Activated CD8-positive, alpha-beta T cell treated with anti-CD3 and anti-CD28 coated beads, Interleukin-2, amount 10 ng/mL, durations not matched to agents 7 days and 5 days (primary cell): Measurements from ENCODE around the gene MRPL32. TPM values are rescaled to one million over a fixed set of nuclear protein-coding genes. Genes with fewer than 3 reads are reported as not detected.

ENCODE experiments used
- ATAC-seq: fragments of 150-1000 bp; cut with Tn5 transposase; one replicate; pipeline ENCODE4 v1.10.0; 2021; ENCODE audit warnings: moderate library complexity
- CTCF ChIA-PET: fragments of 350-600 bp; sonication (Branson Sonifier 250); formaldehyde crosslinking; loops from one replicate; lab custom pipeline; 2021; ENCODE audit warnings: antibody characterized with exemption; lab: Charles Lee
- POLR2A ChIA-PET: fragments of 350-600 bp; sonication (Branson Sonifier 250); formaldehyde crosslinking; loops from one replicate; lab custom pipeline; 2021; ENCODE audit warnings: antibody characterized with exemption; lab: Charles Lee
- DNase-seq: peaks from one replicate; pipeline ENCODE4 v3.0.0-alpha.2; 2020
- H3K27ac Mint-ChIP-seq: one replicate; pipeline ENCODE4 v1.8.0; 2021; ENCODE audit warnings: mild to moderate bottlenecking, mixed read lengths
- H3K27me3 Mint-ChIP-seq: one replicate; pipeline ENCODE4 v1.8.0; 2021; ENCODE audit warnings: low read depth, mixed read lengths
- H3K36me3 Mint-ChIP-seq: one replicate; pipeline ENCODE4 v1.8.0; 2021; ENCODE audit warnings: low read depth, mixed read lengths
- H3K4me1 Mint-ChIP-seq: one replicate; pipeline ENCODE4 v1.8.0; 2021; ENCODE audit warnings: low read depth, mixed read lengths
- H3K4me3 Mint-ChIP-seq: one replicate; pipeline ENCODE4 v1.8.0; 2021; ENCODE audit warnings: mild to moderate bottlenecking, mixed read lengths
- H3K9me3 Mint-ChIP-seq: one replicate; pipeline ENCODE4 v1.8.0; 2022; ENCODE audit warnings: mixed read lengths; ENCODE audit not compliant: insufficient read depth
- total RNA-seq, 2 experiments: library from RNA; stranded (reverse); gene quantifications; one replicate each; pipeline ENCODE4 v1.2.3, GENCODE V29; 2021

MRPL32 gene
- total RNA-seq, 2 experiments from 2014 or later = 38.7 to 41.6 TPM

DNA sequence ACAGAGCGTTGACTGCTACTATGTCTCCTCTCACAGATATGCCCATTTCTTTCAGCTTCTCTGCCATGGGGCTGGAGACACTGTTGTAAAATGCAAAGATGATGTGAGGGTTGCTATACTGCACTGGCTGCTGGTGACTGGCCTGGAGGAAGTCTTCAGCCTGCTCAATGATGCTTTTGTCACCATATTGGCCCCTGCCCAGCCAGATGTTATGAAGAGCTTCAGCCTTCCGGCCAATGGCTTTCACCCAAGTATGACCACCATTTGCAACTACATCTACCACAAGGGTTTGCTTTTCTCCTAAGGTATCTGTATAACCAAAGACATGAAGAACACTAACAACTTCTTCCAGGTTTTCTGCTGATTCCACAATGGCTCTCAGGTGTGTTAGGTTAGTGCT is 21.9 kb upstream of the MRPL32 start:
- POLR2A ChIA-PET = interaction anchor here (0.7 to 1.3 kb wide), 3 partner anchors 22 to 31 kb away, joined by 3 to 8 read pairs (median 4); partner anchors contain the start of genes MRPL32 and PSMA2
- DNase-seq (no peak), ATAC-seq (no peak)
- H3K9me3 Mint-ChIP-seq = no peaks in the 10 kb centered on the region
- H3K36me3 Mint-ChIP-seq = peaks cover 41% of the 10 kb centered on the region
- no peaks in the 10 kb centered on the region for H3K27me3 Mint-ChIP-seq
- peaks cover 56% of the 10 kb centered on the region for H3K4me1 Mint-ChIP-seq
- peak overlapping the region; percentile 24 for H3K4me3 Mint-ChIP-seq
- CTCF ChIA-PET = interaction anchor here (0.6 to 2.1 kb wide), 5 partner anchors 22 to 969 kb away, joined by 3 to 9 read pairs (median 4); partner anchors contain the start of genes MRPL32 and PSMA2
- H3K27ac Mint-ChIP-seq = no peak overlapping the region

DNA sequence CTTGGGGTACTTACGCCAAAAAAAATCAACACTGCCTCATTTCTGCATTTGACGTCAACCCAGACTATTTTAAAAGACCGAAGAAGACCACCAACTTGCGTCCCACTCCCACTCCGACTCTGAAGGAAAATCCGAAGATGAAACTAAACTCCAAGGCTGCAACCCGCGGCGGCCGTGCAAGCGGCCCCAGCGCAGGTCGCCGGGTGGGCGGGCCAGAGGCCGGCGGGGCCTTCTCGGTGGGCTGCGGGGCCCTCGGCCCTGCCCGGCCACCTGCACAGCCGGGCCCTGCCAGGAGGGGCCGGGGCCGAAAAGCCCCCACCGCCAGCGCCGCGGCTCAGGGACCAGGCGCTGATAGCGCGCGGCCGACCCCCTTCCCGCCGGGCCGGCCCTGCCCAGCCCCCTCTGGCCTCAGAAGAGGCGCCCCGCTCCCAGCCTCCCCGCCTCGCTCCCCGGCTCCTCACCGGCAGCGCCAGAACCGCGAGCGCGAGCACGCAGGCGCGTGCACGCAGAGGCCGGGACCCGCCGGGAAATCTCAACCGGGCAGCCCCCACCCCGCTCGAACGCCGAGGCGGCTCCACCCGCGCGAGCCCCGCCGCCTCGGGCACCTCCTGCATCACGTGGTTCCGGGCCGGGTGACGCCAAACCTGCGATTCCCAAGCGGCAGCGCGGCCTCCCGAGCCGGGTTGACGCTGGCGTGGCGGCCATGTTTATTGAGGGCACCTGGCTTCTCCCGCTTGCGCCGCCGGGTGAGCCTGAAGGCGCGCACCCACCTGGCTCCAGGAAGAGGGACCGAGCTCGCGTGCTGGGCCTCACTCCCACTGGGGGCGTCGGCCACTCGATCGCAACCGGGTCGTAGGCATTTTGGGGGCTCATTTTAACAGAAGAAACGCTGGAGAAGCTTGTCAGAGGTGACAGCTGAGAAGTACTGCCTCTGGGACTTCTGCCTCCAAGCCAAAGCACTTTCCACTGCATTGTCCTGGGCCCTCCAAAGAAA is 20.4 kb upstream of the MRPL32 start, which contains the start of gene C7orf25:
C7orf25 (minus strand) TSS at position 617 of the 994 bp plus-strand sequence. CDS start 1,170 bp downstream, outside the sequence.
- Mint-ChIP-seq H3K4me1 (peaks cover 66% of the 10 kb centered on the region), H3K9me3 (no peaks in the 10 kb centered on the region), H3K36me3 (peaks cover 54% of the 10 kb centered on the region), H3K4me3 (peak within 1 kb of the TSS; percentile 93), H3K27ac (peak within 1 kb of the TSS; percentile 92), H3K27me3 (no peaks in the 10 kb centered on the region)
- DNase-seq = peak; percentile 96
- POLR2A ChIA-PET = interaction anchor here (1.0 to 1.3 kb wide), 4 partner anchors 19 to 671 kb away, joined by 4 to 19 read pairs (median 7); partner anchors contain the start of genes MRPL32, PSMA2 and STK17A
- peak; percentile 96 for ATAC-seq
- CTCF ChIA-PET = interaction anchor here (0.7 to 2.7 kb wide), 5 partner anchors 13 to 30 kb away, joined by 4 to 9 read pairs (median 5); partner anchors contain the start of genes MRPL32 and PSMA2

DNA sequence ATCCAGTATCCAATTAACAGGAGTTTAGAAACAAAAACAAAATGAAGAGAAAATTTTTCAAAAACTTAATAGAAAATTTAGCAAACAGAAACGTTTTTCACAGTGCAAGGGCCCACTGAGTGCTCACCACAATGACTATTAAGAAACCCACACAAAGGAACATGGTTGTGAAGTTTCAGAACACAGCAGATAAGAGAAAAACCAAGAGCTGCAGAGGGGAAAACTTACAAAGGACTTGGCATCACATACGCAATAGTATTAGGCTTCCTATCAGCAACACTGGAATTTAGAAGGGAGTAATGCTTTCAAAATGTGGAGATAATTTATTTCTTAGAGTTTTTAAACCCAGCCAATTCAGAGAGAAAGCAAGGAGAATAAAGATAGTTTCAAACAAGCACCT is 18.6 kb upstream of the MRPL32 start:
- no peak for DNase-seq
- peaks cover 57% of the 10 kb centered on the region for H3K36me3 Mint-ChIP-seq
- ChIA-PET CTCF (interaction anchor here (1.3 to 2.7 kb wide), 2 partner anchors 13 to 18 kb away, joined by 7 to 9 read pairs; partner anchors contain the start of genes MRPL32 and PSMA2), POLR2A (interaction anchor here (0.6 to 4.0 kb wide), 3 partner anchors 11 to 796 kb away, joined by 3 to 20 read pairs (median 5); partner anchors contain the start of genes MRPL32 and PSMA2)
- ATAC-seq = peak; percentile 22
- no peaks in the 10 kb centered on the region for H3K9me3 Mint-ChIP-seq
- H3K4me3 Mint-ChIP-seq = peak overlapping the region; percentile 49
- H3K4me1 Mint-ChIP-seq = peaks cover 61% of the 10 kb centered on the region
- peak overlapping the region; percentile 92 for H3K27ac Mint-ChIP-seq
- no peaks in the 10 kb centered on the region for H3K27me3 Mint-ChIP-seq

DNA sequence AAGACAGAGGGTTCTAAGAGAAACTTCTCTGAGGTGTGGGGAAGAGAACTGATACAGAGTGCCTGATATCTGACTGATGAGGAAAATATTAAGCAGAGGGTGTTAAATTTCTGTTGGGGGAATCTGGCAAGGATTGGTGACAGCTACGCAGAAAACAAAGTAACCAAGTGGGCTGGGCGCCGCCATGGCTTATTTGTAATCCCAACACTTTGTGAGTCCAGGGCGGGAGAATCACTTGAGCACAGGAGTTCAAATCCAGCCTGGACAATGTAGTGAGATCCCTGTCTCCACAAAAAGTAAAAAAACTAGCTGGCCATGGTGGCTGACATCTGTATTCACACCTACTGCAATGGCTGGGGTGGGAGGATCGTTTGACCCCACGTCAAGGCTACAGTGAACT is 18.2 kb upstream of the MRPL32 start:
- H3K4me1 Mint-ChIP-seq = peaks cover 61% of the 10 kb centered on the region

DNA sequence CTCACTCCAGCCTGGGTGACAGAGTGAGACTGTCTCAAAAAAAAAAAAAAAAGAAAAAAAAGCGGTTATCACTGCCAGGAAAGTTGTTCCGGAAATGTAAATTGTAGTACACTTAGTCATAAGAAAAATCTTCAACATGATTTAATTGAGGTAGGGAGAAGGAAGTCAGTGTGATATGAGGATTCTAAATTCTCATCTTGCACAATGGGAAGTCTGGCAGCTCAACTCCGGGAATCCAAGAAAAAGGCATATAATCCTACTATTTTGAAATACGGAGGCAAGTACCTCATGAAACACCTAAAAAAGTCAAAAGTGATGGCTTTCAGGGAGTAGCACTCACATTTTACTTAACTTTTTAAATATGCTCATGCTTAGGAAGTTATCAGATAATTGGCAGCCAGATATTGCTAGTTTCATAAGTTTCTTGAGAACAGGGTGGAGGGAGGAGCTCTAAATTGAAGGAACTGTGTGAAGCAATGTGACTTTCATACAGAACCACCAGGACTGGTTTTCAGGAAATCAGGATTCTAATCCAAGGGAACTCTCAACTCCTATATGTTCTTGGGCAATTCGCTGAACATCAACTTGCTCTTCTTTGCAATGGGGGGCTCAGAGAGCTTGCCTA is 17.6 kb upstream of the MRPL32 start:
- Mint-ChIP-seq H3K4me3 (no peak overlapping the region), H3K27me3 (no peaks in the 10 kb centered on the region), H3K9me3 (no peaks in the 10 kb centered on the region), H3K4me1 (peaks cover 61% of the 10 kb centered on the region), H3K27ac (peak overlapping the region; percentile 70), H3K36me3 (peaks cover 59% of the 10 kb centered on the region)
- ChIA-PET POLR2A (interaction anchor here (4.0 kb wide), 1 partner anchor 18 kb away, joined by 20 read pairs; the partner anchor contains the start of genes MRPL32 and PSMA2), CTCF (interaction anchor here (1.3 to 2.7 kb wide), 4 partner anchors 12 to 27 kb away, joined by 4 to 9 read pairs (median 8); partner anchors contain the start of genes MRPL32 and PSMA2)
- DNase-seq (no peak), ATAC-seq (no peak)

More for the DNA sequence above, 18.2 kb upstream of the MRPL32 start:
- H3K4me3 Mint-ChIP-seq = no peak overlapping the region
- H3K27me3 Mint-ChIP-seq = no peaks in the 10 kb centered on the region
- no peaks in the 10 kb centered on the region for H3K9me3 Mint-ChIP-seq
- DNase-seq = no peak
- no peak for ATAC-seq
- H3K36me3 Mint-ChIP-seq = peaks cover 57% of the 10 kb centered on the region
- H3K27ac Mint-ChIP-seq = peak overlapping the region; percentile 92
- ChIA-PET CTCF (interaction anchor here (1.3 to 2.7 kb wide), 3 partner anchors 13 to 27 kb away, joined by 4 to 9 read pairs (median 7); partner anchors contain the start of genes MRPL32 and PSMA2), POLR2A (interaction anchor here (0.6 to 4.0 kb wide), 3 partner anchors 10 to 796 kb away, joined by 3 to 20 read pairs (median 5); partner anchors contain the start of genes MRPL32 and PSMA2)

DNA sequence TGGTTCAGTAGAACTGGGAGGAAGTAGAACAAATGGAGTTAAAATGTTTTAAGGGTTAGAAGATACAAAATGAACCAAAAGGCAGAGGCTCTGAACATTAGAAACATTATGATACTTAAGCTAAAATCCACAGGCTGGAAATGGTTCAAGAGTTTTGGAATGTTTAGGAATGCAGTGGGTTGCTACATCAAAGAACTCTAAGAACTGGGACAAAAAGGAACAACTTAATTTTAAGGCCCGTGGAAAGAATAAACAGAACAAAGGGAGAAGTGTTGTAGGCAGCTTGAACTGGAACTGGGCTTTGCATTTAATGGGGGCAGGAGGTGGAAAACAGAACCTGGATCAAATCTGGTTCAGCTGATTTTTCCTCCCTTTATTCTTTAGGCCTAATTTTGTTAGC is 16.8 kb upstream of the MRPL32 start:
- no peaks in the 10 kb centered on the region for H3K9me3 Mint-ChIP-seq
- peaks cover 57% of the 10 kb centered on the region for H3K4me1 Mint-ChIP-seq
- no peak overlapping the region for H3K4me3 Mint-ChIP-seq
- H3K36me3 Mint-ChIP-seq = peaks cover 59% of the 10 kb centered on the region
- no peak for ATAC-seq
- no peak for DNase-seq
- POLR2A ChIA-PET = interaction anchor here (4.0 kb wide), 1 partner anchor 17 kb away, joined by 20 read pairs; the partner anchor contains the start of genes MRPL32 and PSMA2
- CTCF ChIA-PET = interaction anchor here (0.6 to 2.3 kb wide), 3 partner anchors 14 to 26 kb away, joined by 3 to 8 read pairs (median 4); partner anchors contain the start of genes MRPL32 and PSMA2
- peak overlapping the region; percentile 60 for H3K27ac Mint-ChIP-seq
- no peaks in the 10 kb centered on the region for H3K27me3 Mint-ChIP-seq

DNA sequence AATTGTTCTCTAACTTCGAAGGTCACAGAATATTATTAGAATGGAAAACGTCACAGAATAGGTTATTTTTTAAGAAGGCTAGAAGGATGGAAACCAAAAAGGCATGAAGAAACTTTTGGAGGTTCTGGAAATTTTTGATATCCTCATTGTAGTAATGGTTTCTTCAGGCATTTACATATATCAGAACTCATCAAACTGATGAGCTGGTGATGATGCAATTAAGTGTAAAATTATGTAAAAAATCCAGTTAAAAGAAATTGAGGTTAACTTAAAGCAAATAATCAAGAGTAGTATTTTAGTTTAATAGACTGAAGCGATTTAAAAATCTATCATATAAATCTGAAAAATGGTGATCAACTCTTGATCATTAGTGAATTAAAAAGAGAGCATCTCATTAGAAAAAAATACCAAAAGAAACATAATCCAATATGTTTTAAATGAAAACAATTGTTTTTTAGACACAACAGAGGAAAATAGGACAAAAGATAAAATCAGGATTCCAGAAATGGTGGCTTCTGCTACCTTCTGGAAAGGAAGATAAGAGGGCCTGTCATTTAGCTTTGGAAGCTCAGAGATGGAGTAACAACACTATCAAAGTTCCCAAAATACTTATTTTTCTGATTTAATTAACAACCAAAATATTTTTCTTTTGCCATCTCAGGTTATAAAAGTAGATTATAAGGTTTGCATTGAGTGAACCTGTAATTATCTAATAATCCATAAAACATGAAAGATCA is 10.0 kb upstream of the MRPL32 start:
- no peak overlapping the region for H3K4me3 Mint-ChIP-seq
- CTCF ChIA-PET = interaction anchor here (0.6 to 3.2 kb wide), 3 partner anchors 8 to 46 kb away, joined by 3 to 14 read pairs (median 3); partner anchors contain the start of genes MRPL32 and PSMA2
- H3K27ac Mint-ChIP-seq = no peak overlapping the region
- ATAC-seq (no peak), DNase-seq (no peak)
- H3K9me3 Mint-ChIP-seq = no peaks in the 10 kb centered on the region
- H3K36me3 Mint-ChIP-seq = peaks cover 75% of the 10 kb centered on the region
- peaks cover 27% of the 10 kb centered on the region for H3K4me1 Mint-ChIP-seq
- no peaks in the 10 kb centered on the region for H3K27me3 Mint-ChIP-seq
- POLR2A ChIA-PET = no interaction called here

DNA sequence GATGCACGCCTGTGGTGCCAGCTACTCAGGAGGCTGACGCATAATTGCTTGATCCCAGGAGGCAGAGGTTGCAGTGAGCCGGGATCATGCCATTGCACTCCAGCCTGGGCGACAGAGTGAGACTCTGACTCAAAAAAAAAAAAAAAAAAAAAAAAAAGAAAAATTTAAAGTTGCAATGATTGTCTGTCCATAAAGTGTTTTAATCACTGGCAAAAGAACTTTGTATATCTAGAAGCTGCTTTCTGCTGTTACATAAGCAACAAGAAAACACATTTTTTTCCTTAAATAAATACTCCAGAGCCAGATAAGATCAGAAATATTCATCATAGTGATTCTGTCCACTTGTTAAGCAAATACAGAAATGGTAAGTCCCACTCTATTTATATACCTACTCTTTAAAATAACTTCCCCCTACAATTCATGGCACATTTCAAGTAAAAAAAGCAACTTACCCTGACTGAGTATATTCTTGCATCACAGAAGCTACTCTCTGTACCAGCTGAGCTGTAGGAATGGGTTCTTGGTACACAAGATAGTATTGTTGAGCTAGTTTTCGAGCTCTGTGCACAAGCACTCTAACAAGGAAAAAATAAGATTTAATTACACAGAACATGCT is 7.8 kb upstream of the MRPL32 start:
- DNase-seq (no peak), ATAC-seq (no peak)
- H3K4me1 Mint-ChIP-seq = peaks cover 44% of the 10 kb centered on the region
- ChIA-PET POLR2A (interaction anchor here (1.2 kb wide), 1 partner anchor 11 kb away, joined by 5 read pairs; no protein-coding TSS in a partner anchor), CTCF (interaction anchor here (1.0 to 2.0 kb wide), 6 partner anchors 8 to 337 kb away, joined by 3 to 5 read pairs (median 4); partner anchors contain the start of genes MRPL32 and PSMA2)
- no peaks in the 10 kb centered on the region for H3K9me3 Mint-ChIP-seq
- H3K27ac Mint-ChIP-seq = peak overlapping the region; percentile 53
- H3K4me3 Mint-ChIP-seq = no peak overlapping the region
- H3K27me3 Mint-ChIP-seq = no peaks in the 10 kb centered on the region
- peaks cover 75% of the 10 kb centered on the region for H3K36me3 Mint-ChIP-seq

DNA sequence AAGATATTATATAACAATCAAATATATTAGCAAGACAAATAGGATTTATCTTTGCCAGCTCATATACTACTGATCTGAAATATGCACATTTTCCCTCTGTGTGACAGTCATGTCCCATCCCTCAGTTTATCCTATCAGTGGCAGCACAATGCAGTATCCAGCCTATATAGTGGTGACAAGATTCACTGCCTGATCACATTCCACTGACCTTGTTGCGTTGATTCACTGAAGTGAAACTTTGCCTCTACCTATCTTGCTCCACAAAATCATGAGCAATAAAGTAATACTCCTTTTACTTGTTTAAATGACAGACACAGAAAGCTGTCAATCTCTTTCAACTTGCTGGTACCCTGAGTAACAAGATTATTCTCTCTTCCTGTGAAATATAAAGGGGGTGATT is 6.5 kb upstream of the MRPL32 start:
- no peaks in the 10 kb centered on the region for H3K9me3 Mint-ChIP-seq
- H3K36me3 Mint-ChIP-seq = peaks cover 71% of the 10 kb centered on the region
- ATAC-seq (no peak), DNase-seq (no peak)
- H3K4me3 Mint-ChIP-seq = no peak overlapping the region
- peak overlapping the region; percentile 9 for H3K27ac Mint-ChIP-seq
- CTCF ChIA-PET = interaction anchor here (1.3 to 8.2 kb wide), 3 partner anchors 12 to 912 kb away, joined by 3 to 68 read pairs (median 9); no protein-coding TSS in a partner anchor
- POLR2A ChIA-PET = no interaction called here
- peaks cover 54% of the 10 kb centered on the region for H3K4me1 Mint-ChIP-seq
- H3K27me3 Mint-ChIP-seq = no peaks in the 10 kb centered on the region

DNA sequence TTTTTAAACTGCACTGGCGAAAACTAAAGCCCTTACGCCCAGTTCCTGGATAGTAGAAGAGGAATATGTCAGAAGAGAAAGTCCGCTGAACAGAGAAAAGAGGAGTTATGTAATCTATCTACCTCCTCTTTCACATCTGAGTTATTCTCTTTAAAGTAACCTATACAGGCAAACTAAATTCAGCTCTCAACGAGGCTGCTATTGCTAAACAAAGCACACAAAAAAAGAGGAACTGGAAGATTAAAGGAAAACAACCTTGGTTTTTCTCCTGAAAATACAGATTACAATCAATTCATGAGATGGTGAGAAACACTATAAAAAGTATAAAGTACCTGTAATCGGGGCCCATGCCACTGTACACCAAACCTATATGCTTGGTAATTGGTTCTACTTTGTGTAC is 6.0 kb upstream of the MRPL32 start:
- Mint-ChIP-seq H3K4me1 (peaks cover 57% of the 10 kb centered on the region), H3K36me3 (peaks cover 65% of the 10 kb centered on the region), H3K27me3 (no peaks in the 10 kb centered on the region), H3K4me3 (no peak overlapping the region), H3K9me3 (no peaks in the 10 kb centered on the region), H3K27ac (no peak overlapping the region)
- ATAC-seq = no peak
- DNase-seq = no peak
- ChIA-PET CTCF (interaction anchor here (1.0 to 8.2 kb wide), 5 partner anchors 9 to 912 kb away, joined by 3 to 68 read pairs (median 4); no protein-coding TSS in a partner anchor), POLR2A (interaction anchor here (0.9 kb wide), 1 partner anchor 20 kb away, joined by 4 read pairs; no protein-coding TSS in a partner anchor)
